WI38 (cell line): ENCODE measurements around the gene HIPK4.

Experiments
- H3K4me3 ChIP-seq: 2 replicates; pipeline ENCODE4 v1.5.1; 2011; ENCODE audit warnings: low read depth, mild to moderate bottlenecking, control low read depth, low read length
- TF ChIP-seq, protein P1 (sequence below): IDR thresholded peaks from 2 replicates; pipeline ENCODE4 v1.5.1; 2012; ENCODE audit warnings: low read depth, mild to moderate bottlenecking, control low read depth, low read length

Gene HIPK4

DNA sequence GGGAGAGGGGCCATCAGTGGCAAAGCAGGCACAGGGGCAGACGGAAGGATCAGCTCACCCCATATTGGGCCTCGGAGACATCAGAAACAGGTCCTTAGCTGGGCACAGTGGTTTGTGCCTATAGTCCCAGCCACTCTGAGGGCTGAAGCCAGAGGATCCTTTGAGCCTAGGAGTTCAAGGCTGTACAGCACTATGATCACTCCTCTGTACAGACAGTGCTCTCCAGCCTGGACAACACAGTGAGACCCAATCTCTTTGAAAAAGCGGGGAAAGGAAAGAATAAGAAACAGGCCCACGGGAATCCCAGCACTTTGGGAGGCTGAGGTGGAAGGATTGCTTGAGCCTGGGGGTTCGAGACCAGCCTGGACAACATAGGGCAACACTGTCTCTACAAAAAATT is 29.8 kb upstream of the HIPK4 start:
- TF ChIP-seq, protein P1, sequence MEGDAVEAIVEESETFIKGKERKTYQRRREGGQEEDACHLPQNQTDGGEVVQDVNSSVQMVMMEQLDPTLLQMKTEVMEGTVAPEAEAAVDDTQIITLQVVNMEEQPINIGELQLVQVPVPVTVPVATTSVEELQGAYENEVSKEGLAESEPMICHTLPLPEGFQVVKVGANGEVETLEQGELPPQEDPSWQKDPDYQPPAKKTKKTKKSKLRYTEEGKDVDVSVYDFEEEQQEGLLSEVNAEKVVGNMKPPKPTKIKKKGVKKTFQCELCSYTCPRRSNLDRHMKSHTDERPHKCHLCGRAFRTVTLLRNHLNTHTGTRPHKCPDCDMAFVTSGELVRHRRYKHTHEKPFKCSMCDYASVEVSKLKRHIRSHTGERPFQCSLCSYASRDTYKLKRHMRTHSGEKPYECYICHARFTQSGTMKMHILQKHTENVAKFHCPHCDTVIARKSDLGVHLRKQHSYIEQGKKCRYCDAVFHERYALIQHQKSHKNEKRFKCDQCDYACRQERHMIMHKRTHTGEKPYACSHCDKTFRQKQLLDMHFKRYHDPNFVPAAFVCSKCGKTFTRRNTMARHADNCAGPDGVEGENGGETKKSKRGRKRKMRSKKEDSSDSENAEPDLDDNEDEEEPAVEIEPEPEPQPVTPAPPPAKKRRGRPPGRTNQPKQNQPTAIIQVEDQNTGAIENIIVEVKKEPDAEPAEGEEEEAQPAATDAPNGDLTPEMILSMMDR, result no peak

DNA sequence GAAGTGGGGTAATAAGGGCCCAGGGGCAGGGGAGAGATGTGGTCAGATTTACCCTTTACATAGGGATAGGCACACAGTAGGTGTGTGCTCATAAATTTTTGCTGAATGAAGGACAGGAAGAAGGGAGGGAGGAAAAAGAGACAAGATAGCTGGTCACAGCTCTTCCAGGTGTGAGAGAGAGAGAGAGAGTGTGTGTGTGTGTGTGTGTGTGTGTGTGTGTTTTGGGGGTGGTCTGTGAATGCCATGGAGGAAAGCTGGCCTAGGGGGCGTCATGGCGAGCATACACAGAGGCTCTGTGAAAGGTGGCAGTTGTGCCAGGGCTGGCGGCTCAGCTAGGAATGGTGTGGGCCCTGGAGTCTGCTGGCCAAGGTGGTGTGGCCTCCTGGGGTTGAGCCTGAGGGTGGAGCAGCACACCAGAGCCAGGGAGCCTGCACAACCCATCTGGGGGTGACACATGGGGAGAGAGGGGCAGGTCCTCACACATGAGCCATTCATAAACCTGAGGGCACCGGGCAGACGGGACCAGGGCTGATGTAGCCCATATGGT is 29.2 kb upstream of the HIPK4 start:
- TF ChIP-seq, protein P1, result no peak
- H3K4me3 ChIP-seq, result no peak overlapping the region

More for the DNA sequence above, 29.8 kb upstream of the HIPK4 start:
- no peak overlapping the region for H3K4me3 ChIP-seq

DNA sequence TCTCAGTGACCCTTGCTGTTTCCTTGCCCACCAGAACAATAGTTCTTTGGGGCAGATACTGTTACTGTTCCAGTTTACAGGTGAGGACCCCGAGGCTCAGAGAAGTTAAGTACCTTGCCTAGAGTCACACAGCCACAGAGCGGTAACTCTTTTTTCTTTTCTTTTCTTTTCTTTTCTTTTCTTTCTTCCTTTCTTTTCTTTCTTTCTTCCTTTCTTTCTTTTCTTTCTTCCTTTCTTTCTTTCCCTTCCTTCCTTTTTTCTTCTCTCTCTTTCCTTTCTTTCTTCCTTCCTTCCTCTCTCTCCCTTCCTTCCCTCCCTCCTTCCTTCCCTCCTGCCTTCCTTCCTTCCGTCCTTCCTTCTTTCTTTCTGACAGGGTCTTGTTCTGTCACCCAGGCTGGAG is 28.1 kb upstream of the HIPK4 start:
- H3K4me3 ChIP-seq, result no peak overlapping the region
- TF ChIP-seq, protein P1, result no peak

DNA sequence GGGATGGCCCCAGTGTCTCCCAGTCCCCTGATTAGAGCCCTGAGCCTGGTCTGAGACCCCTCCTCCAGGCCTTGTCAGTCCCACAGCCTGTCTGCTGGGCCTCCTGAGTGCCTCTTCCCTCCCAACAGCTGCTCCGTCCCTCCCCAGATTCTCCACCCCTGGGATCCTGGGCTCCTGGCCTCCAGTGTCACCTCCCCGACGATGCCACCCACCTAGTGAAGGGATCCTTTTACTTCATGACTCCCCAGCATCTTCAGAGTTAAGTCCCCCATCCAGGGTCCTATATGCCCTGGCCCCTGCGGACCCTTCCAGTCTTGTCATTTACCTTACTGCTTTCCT is 27.6 kb upstream of the HIPK4 start:
- TF ChIP-seq, protein P1, result no peak
- no peak overlapping the region for H3K4me3 ChIP-seq

DNA sequence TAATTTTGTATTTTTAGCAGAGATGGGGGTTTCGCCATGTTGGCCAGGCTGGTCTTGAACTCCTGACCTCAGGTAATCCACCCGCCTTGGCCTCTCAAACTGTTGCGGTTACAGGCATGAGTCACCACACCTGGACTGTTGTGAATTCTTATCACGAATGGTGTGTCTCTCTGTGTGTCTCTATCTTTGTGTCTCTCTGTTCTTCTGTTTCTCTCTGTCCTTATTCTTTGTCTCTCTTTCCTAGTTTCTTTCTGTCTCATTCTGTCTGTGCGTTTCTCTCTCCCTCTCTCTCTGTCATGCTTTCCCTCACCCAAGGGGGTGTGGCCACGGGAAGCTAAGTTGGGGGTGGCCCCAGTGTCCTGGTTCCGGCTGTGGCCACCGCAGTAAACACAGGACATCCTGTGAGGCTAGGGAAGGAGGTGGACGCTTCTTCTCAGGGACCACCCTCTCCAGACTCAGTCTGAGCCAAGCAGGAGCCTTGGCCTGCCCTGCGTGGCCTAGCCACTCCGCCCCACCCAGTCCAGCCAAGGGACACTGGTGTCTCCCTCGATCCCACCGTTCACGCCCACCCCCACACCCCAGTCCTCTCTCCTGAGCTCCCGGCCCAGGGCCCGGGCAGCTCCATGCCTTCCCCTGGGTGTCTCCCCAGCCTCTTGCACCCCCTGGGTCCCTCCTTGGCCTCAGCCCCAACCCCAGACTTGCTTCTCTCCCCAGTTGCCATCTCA is 27.1 kb upstream of the HIPK4 start:
- H3K4me3 ChIP-seq, result no peak overlapping the region
- TF ChIP-seq, protein P1, result no peak

DNA sequence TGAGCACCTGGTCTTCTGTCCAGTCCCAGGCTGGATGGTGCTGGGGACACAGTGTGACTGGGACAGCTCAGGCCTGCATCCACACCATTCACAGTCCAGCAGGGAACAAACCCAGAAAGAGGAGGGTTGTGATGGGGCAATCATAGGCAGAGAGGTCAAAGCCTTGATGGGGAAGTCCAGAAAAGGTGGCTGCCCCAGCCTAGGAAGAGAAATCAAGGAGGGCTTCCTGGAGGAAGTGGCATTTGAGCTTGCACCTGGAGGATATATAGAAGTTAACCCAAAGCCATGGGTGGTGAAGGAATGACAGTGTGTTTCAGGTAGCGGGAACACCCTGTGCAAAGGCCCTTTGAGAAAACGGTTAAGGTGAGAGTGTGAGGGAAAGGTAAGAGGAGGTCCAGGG is 25.8 kb upstream of the HIPK4 start:
- TF ChIP-seq, protein P1, result no peak
- H3K4me3 ChIP-seq, result no peak overlapping the region
